Heart right ventricle (tissue), 16 donors: ENCODE measurements around the gene S100A10. TPM values are rescaled to one million over a fixed set of nuclear protein-coding genes. Genes with fewer than 3 reads are reported as not detected.

Experiments
- ATAC-seq, 8 donors: fragments of 200-7000 bp; cut with Tn5 transposase; one replicate each; pipeline ENCODE4 v1.9.1; 2020; ENCODE audit warnings: mild to moderate bottlenecking in 8 of 8, moderate library complexity in 8 of 8, moderate number of reproducible peaks in 1 of 8
- DNase-seq, 2 donors: peaks; one replicate each; pipeline ENCODE4 v3.0.0-alpha.2; 2020
- H3K27ac ChIP-seq, 10 donors: fragments of 200-600 bp; sonication (generic) in 2 of 10; one replicate each; pipeline versions ENCODE4 v1.5.0 to v1.8.0; 2020 to 2022; ENCODE audit warnings: mild to moderate bottlenecking in 3 of 10
- H3K27me3 ChIP-seq, 7 donors: fragments of 200-600 bp; one replicate each; pipeline ENCODE4 v1.8.0; 2021 to 2022; ENCODE audit warnings: mild to moderate bottlenecking in 2 of 7
- H3K36me3 ChIP-seq, 9 donors: fragments of 200-600 bp; sonication (generic) in 1 of 9; one replicate each; pipeline versions ENCODE4 v1.5.0 to v1.8.0; 2020 to 2022; ENCODE audit warnings: mild to moderate bottlenecking in 2 of 9
- H3K4me1 ChIP-seq, 9 donors: fragments of 200-600 bp; sonication (generic) in 1 of 9; one replicate each; pipeline versions ENCODE4 v1.5.0 to v1.8.0; 2020 to 2022; ENCODE audit warnings: mild to moderate bottlenecking in 4 of 9
- H3K4me3 ChIP-seq, 10 donors: fragments of 200-600 bp; sonication (generic) in 2 of 10; one replicate each; pipeline versions ENCODE4 v1.5.0 to v1.8.0; 2020 to 2022; ENCODE audit warnings: mild to moderate bottlenecking in 7 of 10, moderate library complexity in 2 of 10
- H3K9me3 ChIP-seq, 11 donors: fragments of 200-600 bp in 10 of 11; sonication (generic) in 2 of 11; one replicate each; pipeline versions ENCODE4 v1.5.0 to v1.8.0; 2013 to 2022; ENCODE audit warnings: mild to moderate bottlenecking in 2 of 11, control low read depth in 1 of 11, moderate library complexity in 1 of 11
- WGBS, 2 donors: extraction: QIAGEN DNeasy Blood & Tissue Kit; methylation state at CpG; one replicate each; pipeline ENCODE4 v1.1.7; 2013; ENCODE audit warnings: inconsistent platforms in 1 of 2; 5-methylcytosine and 5-hydroxymethylcytosine counted together
- intact Hi-C, 10 donors: fragments of 100-400 bp; cut with DNase I; formaldehyde crosslinking; loops; one replicate each; pipeline versions ENCODE4 v1.11.1 to v1.14.2; 2022
- polyA plus RNA-seq, 2 donors: library from polyadenylated mRNA; stranded (reverse); fragments of 200-250 nt; gene quantifications; one replicate each; pipeline ENCODE4 v1.2.3, GENCODE V29; 2013
- total RNA-seq, 10 donors: library from RNA; stranded (reverse); fragmentation: NEBNext Ultra II Directional in 3 of 10; extraction: Animal tissue kit (Norgen Biotek cat#: 25700) in 3 of 10; gene quantifications; one replicate each; pipeline versions ENCODE4 v1.2.1 to v1.2.4, GENCODE V29; 2021 to 2023
- TF ChIP-seq, protein P1 (sequence below), 9 donors: fragments of 200-600 bp; sonication (generic) in 2 of 9; IDR thresholded peaks; one replicate each; pipeline versions ENCODE4 v1.5.0 to v1.8.0; 2021 to 2022; ENCODE audit warnings: antibody characterized with exemption in 9 of 9, mild to moderate bottlenecking in 5 of 9, moderate library complexity in 1 of 9
- donor health status: Arrhythmogenic right ventricular cardiomyopathy.
- donor health status: ischemic (EF 13 %, LVEDD 7.1; RV severe dilation, severe dysfunction).
- donor health status: healthy with polysubstance abuse.
- donor health status: DM: no; HTN: yes; CAD: no.
- donor health status: DM: no; HTN: no; CAD: no.
- donor health status: ischemic (EF 25% LVEDD 6.9; RV normal size, moderate dysfunction).
- donor health status: ischemic (EF 25% LVEDD 5.7; RV mildly dilated, moderate dysfunction).
- donor health status: healthy.
- donor health status: DM: yes; HTN: yes; CAD: no.
- donor health status: Ischemic cardiomyopathy.
- donor health status: ischemic (EF 35%, LVEDD 5.7; RV mildly dilated, moderate dysfunction).
- donor health status: nonischemic (EF 11% LVEDD 7.7; RV severe dilation, severe dysfunction).
- donor health status: DM: yes; HTN: yes; CAD: no.
- donor health status: PGD.
- donor health status: ischemic (EF 29% LVEDD 5.4; RV normal size, mild dysfunction).
- donor health status: nonischemic (EF 23%, LVEDD 6.1; RV moderate dilation, normal function).

The S100A10 gene
- total and polyA plus RNA-seq, 12 donors = 71.3 to 519 (median 245) TPM

DNA sequence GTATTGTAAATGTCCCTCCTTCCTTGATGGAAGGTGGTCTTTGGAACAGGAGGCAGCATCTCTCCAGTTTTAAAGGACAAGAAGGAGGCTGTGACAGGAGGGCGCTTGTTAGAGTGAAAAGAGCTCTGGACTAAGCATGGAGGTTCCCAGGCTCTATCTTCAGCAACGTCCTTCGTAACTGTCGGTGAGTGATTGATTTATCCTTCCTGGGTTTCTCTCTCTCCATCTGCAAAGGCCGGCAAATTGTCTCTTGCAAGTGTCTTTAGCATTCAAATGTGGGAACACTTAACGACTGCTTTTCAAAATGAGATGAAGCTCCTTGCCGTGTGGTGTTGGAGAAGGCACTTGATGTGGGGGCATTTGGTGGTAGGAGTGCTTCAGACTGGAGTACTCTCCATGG lies 27.9 kb upstream of the S100A10 start:
- no peaks in the 10 kb centered on the region for H3K36me3 ChIP-seq
- no peaks in the 10 kb centered on the region for H3K9me3 ChIP-seq
- ATAC-seq (no peak), DNase-seq (no peak)
- intact Hi-C loops = no loop called here
- H3K27ac ChIP-seq = no peak overlapping the region
- TF ChIP-seq, protein P1, sequence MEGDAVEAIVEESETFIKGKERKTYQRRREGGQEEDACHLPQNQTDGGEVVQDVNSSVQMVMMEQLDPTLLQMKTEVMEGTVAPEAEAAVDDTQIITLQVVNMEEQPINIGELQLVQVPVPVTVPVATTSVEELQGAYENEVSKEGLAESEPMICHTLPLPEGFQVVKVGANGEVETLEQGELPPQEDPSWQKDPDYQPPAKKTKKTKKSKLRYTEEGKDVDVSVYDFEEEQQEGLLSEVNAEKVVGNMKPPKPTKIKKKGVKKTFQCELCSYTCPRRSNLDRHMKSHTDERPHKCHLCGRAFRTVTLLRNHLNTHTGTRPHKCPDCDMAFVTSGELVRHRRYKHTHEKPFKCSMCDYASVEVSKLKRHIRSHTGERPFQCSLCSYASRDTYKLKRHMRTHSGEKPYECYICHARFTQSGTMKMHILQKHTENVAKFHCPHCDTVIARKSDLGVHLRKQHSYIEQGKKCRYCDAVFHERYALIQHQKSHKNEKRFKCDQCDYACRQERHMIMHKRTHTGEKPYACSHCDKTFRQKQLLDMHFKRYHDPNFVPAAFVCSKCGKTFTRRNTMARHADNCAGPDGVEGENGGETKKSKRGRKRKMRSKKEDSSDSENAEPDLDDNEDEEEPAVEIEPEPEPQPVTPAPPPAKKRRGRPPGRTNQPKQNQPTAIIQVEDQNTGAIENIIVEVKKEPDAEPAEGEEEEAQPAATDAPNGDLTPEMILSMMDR (IDR thresholded peaks at IDR 0.05) = no peak
- no peaks in the 10 kb centered on the region for H3K4me1 ChIP-seq
- peaks cover 0 to 7% (median 0%) of the 10 kb centered on the region in 7 donors for H3K27me3 ChIP-seq
- WGBS, 2 donors = 85% methylated on average over 7 of the region's 7 CpGs
- H3K4me3 ChIP-seq = no peak overlapping the region

DNA sequence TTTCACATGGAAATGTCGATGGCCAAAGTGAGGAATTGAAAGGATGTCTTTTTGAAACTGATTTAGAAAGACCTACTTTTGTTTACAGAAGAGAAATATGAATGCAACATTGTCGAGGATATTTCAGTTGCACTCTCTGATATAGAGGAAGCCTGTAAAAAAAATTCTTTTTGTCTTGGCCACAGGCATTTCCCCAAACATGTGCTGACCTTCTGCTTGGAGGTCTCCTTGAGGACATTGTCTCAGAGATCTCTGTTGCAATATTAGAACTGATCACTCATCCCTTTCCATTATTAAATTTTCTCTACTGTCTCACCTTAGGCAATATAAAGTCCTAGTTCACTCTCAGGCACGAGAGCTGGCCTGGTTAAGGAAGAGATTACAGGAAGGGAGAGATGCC lies 27.2 kb upstream of the S100A10 start:
- Histone ChIP-seq H3K27me3 (peaks cover 0 to 7% (median 0%) of the 10 kb centered on the region in 7 donors), H3K4me3 (no peak overlapping the region), H3K9me3 (no peaks in the 10 kb centered on the region), H3K27ac (no peak overlapping the region), H3K36me3 (no peaks in the 10 kb centered on the region), H3K4me1 (no peaks in the 10 kb centered on the region)
- WGBS, 2 donors = 63 to 68% methylated on average over 3 of the region's 3 CpGs
- ATAC-seq (no peak), DNase-seq (no peak)
- TF ChIP-seq, protein P1 (IDR thresholded peaks at IDR 0.05) = no peak
- intact Hi-C loops = no loop called here

DNA sequence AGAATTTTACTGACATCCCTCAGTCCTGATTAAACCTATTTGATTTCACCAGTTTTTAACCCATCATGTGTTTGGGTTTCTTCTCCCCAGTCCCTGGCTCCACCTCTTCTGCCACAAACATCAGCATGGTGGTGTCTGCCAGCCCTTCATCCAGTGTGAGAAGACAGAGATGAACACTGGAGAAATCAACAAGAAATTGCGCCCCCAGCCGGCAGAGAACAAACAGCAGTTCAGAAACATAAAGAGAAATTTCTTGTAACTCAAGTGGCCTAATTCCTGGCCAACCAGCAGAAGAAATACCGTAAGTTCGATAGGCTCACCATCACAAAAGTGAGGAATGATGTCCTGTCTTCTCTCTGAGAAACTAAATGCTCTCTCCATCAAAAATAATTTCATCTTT lies 24.9 kb upstream of the S100A10 start:
- H3K36me3 ChIP-seq = no peaks in the 10 kb centered on the region
- intact Hi-C loops = no loop called here
- no peaks in the 10 kb centered on the region for H3K9me3 ChIP-seq
- DNase-seq = no peak
- H3K27ac ChIP-seq = no peak overlapping the region
- 52 to 56% methylated on average over 4 of the region's 4 CpGs for WGBS, 2 donors
- H3K4me1 ChIP-seq = peaks cover 0 to 2% (median 0%) of the 10 kb centered on the region in 9 donors
- TF ChIP-seq, protein P1 (IDR thresholded peaks at IDR 0.05) = peak in 2 of 9 donors; percentile 9 to 20
- ATAC-seq = no peak
- H3K27me3 ChIP-seq = peaks cover 0 to 7% (median 0%) of the 10 kb centered on the region in 7 donors
- H3K4me3 ChIP-seq = no peak overlapping the region

DNA sequence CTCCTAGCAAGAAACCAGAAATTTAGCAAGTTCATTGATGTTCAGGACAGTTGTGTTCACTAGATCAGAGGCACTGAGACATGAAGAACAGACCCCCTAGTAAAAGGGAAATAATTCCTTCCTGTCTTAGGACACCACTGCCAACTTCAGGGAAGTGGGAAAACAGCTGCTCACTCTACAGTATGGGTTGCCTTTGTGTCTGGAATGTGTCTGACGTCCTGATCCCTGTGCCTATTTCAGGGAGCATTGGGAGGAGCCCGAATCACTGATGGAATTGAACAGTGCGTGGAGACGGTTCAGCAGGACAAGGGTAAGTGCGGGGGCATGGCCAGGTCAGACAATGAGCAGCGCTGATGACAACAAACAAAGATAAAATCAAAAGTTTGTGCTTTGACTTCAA lies 22.1 kb upstream of the S100A10 start:
- H3K4me3 ChIP-seq = no peak overlapping the region
- ATAC-seq (peak in 1 of 8 donors; percentile 42), DNase-seq (no peak)
- TF ChIP-seq, protein P1 (IDR thresholded peaks at IDR 0.05) = no peak
- H3K36me3 ChIP-seq = no peaks in the 10 kb centered on the region
- H3K4me1 ChIP-seq = peaks cover 0 to 2% (median 0%) of the 10 kb centered on the region in 9 donors
- intact Hi-C loops = no loop called here
- H3K27me3 ChIP-seq = peaks cover 0 to 2% (median 0%) of the 10 kb centered on the region in 7 donors
- 33 to 36% methylated on average over 6 of the region's 6 CpGs for WGBS, 2 donors
- no peak overlapping the region for H3K27ac ChIP-seq
- H3K9me3 ChIP-seq = no peaks in the 10 kb centered on the region
